ENCODE measurements around the gene ABTB2. TPM values are rescaled to one million over a fixed set of nuclear protein-coding genes. Genes with fewer than 3 reads are reported as not detected.

Gene ABTB2
- total and polyA plus RNA-seq, 2 of the 8 experiments (the other 6 are each of a cell fraction or from before 2014, with no cell fraction given), result 7.7 to 10.2 TPM

DNA sequence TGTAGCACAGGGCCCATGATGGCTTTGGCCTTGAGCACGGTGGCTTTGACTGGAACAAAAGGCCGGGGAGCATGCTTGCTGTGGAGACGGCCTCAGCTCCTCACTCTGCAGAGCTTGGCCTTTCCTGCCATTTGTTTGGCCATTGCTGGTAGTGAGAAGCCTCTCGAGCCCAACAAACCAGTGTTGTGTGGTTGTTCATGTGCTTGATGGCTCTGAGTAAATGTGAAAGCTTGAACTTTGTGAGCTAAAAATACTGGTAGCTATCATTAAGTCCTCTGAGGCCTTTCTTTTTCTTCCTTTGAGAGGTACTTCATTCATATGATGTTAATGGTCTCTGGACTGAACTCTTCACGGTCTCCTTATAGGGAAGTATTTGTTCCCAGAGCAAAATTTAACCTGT is 212.7 kb downstream of the ABTB2 start (continued):
- TF ChIP-seq, protein P1, sequence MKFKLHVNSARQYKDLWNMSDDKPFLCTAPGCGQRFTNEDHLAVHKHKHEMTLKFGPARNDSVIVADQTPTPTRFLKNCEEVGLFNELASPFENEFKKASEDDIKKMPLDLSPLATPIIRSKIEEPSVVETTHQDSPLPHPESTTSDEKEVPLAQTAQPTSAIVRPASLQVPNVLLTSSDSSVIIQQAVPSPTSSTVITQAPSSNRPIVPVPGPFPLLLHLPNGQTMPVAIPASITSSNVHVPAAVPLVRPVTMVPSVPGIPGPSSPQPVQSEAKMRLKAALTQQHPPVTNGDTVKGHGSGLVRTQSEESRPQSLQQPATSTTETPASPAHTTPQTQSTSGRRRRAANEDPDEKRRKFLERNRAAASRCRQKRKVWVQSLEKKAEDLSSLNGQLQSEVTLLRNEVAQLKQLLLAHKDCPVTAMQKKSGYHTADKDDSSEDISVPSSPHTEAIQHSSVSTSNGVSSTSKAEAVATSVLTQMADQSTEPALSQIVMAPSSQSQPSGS (IDR thresholded peaks at IDR 0.05; ENCODE audit: low read length), result no peak
- TF ChIP-seq EGR1 (IDR thresholded peaks at IDR 0.05; ENCODE audit: borderline replicate concordance, low read depth, low read length), result no peak
- no peak for TF ChIP-seq CREB1 (IDR thresholded peaks at IDR 0.05)
